Central memory CD4-positive, alpha-beta T cell (primary cell): ENCODE measurements around the gene HPN.
"Not testable (repeated sequence)": the region's sequence is repeated elsewhere in the genome, so short reads cannot be mapped to it uniquely, and the experiment has no call there.

ENCODE experiments used
- DNase-seq: peaks from one replicate; pipeline ENCODE4 v3.0.0; 2022

HPN gene

DNA sequence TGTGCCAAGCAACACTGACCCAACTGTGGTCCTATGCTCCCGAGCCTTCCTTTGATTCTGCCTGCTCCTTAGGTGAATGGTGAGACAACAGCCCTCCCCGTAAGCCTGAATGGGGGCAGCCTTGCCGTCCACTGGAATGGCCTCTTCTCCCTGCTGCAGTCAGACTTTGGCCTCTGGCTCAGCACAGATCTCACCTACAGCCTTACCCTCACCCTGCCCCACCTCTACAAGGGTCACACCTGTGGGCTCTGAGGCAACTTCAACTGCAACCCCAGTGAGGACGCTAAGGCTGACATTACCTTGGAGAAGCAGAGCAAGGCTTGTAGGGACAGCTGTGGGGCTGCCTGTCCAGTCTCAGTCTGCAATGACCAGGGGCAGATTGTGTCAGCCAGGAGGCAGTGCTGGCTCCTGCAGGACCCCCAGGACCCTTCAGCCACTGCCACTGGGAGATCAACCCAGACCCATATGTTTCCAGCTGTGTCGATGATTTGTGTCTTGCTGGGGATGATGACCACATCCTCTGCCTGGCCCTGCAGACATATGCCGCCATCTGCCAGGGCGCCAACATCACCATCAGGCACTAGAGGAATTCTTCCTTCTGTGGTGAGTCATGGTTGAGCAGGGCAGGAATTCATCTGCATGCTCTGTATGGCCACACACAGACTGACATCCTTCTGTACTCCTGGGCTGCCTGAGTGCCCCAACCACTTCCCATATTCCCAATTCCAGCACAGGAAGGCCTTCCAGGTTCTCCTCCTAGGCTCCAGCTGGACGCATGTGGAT lies 46.8 kb downstream of the HPN start:
- no peak for DNase-seq

DNA sequence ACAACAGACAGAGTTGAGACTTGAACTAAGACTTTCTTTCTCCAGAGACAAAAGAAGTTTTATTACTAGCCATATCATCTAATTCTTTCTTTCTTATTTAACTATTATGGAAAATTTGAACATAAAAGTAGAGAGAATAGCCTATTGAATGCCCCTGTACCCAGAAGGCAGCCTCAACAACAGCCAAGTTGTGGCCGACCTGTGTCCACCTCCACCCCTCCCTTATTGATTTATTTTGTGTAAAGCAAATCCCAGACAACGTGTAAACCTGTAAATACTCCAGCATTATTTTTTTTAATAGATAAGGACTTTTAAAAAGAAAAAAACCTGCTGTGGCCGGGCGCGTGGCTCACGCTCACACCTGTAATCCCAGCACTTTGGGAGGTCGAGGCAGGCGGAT lies 48.0 kb downstream of the HPN start:
- DNase-seq, result no peak

DNA sequence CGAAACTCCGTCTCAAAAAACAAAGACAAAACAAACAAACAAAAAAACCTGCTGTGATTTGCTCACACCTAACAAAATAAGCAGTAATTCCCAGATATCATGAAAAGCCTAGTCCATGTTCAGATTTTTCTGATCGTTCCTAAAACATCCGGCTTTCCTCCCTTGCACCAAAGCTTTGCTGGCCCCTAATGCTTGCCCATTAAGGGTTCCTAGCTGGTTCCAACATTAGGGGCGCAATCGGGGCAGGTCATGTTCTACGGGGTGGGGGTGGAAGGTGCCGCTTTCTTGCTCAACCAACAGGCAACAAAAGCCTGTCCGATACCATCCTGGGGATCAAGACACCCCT lies 48.6 kb downstream of the HPN start:
- DNase-seq, result no peak

DNA sequence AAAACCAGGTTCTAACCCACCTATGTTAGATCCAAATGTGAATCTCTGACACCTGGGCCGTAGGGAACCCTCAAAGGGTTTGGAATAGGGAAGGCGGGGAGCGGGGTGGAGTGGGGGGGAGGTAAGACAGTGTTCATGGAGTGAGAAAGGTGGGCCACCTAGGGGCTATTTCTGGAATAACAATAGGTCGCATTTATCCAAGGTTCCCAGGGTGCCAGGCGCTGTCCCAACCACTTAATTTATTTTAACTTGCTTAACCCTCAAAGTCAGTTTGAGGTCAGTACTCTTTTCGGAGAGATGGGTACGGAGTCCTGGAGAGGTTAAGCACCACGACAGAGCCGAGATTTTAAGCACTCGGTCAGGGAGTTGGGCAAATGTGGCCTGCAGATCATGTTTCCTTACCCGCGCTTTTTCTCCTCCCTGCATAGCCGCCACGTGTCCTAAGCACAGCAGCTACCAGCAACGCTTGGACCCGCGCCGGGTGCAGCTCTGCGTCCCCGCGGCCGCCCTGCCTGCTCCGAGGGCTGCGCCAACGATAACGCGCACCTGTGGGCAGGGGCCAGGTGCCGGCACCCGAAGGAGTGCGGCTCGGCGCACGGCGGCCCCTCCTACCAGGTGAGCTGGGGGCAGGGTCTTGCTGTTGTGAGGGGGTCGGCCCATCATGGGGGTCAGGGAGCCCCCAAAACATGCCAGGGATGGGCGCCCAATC lies 49.1 kb downstream of the HPN start:
- DNase-seq, result peak; percentile 28

DNA sequence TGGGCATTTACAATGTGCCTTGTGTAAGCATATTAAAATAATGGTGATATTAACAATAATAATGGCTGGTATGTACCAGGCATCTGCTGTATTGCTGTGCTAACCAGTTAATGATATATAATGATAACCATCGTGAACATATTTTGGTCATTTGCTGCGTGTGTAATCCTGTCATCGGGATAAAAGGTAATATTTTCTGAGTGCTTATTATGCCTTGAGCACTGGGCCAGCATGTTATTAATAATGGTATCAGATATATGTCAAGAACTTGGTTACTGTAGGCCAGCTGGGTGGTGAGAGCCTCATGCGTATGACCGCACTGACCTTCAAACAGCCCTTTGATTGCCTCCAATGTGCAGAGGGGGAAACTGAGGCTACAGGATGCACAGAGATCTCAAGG lies 51.9 kb downstream of the HPN start:
- DNase-seq, result no peak

DNA sequence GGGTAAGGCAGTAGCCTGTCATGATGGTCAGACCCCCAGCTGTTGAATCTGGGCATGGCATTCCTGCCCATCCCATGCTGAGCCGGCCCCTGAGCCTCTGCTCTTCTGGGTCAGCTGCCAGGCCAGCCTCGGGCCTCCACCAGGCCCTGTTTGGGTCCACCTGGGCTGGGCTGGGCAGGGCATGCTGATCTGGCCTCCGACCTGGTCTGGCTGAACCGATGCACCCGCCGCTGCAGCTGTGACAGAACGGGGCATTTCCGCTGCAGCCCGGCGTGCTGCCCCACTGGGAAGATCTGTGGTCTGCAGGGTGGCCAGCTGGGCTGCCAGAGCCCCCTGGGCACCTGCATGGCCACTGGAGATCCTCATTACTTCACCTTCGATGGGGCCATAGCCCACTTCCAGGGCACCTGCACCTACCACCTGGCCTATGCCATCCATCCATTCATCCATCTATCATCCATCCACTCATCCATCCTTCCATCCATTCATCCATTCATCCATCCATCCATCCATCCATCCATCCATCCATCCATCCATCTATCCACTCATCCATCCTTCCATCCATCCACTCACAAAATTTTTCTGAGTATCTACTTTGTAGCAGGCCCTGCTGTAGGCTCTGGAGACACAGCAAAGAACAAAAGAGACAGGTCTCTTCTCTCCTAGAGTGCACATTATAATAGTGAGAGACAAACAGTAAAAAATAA lies 52.6 kb downstream of the HPN start:
- no peak for DNase-seq

DNA sequence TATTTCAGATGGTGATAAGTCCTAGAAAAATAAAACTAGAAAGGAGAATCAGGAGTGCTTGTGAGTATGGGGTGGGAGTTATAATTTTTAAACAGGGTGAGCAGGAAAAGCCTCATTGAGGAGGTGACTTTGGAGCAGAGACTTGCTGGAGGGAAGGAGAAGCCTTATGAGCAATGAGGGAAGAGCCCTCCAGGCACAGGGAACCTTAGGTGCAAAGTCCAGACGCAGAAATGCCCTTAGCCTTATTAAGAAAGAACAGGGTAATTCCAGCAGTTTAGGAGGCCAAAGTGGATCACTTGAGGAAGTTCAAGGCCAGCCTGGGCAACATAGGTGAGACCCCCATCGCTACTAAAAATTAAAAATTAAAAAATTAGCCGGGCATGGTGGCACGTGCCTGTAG lies 53.1 kb downstream of the HPN start:
- no peak for DNase-seq

DNA sequence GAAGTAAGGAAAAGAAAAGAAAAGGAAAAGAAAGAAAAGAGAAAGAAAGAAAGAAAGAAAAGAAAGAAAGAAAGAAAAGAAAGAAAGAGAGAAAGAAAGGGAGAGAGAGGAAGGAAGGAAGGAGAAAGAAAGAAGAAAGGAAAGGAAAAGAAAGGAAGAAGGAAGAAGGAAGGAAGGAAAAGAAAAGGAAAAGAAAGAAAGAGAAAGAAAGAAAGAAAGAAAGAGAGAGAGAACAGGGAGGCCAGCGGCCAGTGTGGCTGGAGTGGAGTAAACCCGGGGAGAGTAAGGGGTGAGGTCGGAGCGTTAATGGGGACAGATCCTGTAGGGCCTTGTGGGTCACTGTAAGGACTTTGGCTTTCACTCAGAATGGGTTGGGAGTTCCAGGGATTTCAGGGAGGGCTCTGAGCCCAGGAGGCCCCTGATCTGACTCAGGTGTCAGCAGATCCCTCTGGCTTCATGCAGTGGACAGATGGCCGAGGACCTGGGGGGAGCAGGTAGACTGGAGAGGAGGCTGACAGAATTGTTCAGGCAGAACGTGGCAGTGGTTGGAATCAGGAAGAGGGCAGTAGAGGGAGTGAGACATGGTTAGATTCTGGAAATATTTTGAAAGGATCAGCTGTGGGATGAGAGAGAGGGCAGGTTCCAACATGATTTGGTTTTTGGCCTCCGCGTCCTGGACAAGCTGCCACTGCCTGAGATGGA lies 54.3 kb downstream of the HPN start:
- DNase-seq, result no peak

DNA sequence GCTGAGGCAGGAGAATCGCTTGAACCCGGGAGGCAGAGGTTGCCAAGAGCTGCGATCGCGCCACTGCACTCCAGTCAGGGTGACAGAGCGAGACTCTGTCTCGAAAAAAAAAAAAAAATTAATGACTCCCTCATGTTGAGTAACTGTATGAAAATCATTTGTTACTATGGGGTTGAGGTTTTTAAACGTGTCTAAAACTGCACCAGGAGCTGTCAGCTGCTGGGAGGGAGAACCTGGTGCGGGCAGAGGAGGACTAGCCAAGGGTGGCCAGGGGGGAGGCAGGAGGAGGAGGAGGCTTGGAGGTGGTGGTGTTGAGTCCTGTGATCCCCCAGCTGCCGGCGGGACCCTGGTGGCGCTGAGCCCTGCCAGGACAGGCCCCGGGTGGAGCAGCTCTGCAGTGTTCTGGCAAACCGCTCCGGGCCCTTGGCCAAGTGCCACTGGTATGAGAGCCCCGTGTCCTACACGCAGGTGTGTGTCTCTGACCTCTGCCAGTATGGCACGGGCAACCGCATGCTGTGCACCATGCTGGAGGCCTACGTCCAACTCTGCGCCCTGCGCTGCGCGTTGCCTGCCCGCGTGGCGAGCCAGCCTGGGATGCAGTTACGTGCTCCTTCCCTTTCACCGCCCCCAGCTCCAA lies 57.0 kb downstream of the HPN start:
- no peak for DNase-seq

DNA sequence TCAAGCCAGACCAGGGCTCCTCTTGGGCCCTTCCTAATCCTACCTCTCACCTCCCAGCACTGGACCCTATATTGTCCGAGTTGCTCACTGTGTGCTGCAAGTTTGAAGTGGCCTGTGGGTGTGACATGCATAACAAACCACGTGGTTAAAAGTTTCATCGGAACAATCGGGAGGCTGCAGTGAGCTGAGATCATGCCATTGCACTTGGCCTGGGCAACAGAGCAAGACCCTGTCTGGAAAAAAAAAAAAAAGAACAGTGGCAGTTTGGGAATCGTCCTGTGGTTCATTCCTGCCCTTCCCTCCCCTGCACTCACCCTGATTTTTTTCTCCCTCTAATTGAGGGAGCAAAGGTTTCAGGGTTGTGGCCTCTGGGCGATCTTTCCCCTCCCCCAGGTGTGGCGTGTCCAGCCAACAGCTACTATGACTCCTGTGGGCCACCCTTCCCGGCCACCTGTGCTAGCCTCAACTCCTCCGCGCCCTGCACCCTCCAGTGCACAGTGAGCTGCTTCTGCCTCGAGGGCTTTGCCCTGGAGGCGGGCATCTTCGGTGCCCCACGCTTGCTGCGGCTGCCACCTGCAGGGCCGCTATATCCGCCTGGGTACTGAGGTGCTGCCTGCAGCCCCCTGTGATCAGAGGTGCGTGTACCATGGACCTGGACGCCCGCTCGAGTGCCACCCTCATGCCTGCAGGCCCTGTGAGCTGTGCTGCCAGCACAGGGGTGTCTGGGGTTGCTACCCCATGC lies 57.8 kb downstream of the HPN start:
- DNase-seq, result no peak

DNA sequence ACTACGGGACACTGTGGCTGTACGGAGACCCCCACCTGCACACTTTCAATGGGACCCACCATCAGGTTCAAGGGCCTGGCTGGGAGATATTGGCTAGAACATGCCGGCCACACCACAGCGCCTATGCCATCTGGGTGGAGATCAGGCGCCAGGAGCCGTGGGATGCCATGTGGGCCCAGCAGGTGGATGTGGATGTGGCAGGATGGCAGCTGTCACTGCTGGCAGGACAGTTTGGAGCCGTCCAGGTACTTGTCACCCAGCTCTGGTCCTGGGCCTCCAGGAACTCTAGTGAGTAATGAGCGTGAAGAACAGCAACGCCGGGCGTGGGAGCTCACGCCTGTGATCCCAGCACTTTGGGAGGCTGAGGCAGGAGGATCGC lies 58.4 kb downstream of the HPN start:
- no peak for DNase-seq

DNA sequence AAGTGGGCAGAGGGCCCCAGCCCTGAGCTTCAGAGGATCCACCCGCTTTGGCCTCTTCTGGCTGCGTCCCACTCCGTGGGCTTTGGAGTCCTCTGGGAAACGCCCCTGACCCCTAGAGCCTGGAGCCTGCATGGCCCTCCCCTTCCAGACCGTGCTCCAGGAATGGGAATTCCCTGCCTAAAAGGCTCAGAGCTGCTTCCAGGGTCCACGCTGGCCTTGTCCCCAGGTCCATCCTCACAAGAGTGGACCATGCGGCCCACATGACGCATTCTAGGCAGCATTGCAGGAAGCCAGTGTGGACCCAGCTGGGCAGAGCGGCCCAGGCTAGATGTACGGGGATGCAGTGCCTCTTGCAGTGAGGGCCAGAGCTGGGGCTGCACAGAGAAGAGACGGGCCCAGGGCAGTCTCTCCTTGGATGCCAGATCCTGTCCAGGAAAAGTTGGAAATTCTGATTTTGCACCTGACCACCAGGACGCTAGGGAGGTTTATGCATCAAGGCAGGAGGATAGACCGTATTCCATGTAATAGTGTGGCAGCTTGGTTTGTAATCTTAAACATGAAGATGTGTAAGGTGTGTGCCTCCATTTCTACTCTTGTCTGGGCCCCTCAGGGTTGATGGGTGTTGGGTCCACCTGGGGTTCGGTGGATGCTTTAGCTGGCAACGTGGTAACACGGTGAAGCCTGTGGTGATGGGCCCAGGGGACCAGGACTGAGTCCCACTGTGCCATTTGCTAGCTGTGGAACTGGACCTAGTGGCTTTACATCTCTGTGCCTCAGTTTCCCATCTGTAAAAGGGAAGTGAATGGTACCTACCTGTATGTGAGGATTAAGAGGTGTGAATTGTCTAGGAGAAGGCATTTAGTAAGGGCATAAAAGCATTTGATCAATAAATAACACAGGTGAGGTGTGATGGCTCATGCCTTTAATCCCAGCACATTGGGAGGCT lies 59.3 kb downstream of the HPN start:
- DNase-seq, result no peak

DNA sequence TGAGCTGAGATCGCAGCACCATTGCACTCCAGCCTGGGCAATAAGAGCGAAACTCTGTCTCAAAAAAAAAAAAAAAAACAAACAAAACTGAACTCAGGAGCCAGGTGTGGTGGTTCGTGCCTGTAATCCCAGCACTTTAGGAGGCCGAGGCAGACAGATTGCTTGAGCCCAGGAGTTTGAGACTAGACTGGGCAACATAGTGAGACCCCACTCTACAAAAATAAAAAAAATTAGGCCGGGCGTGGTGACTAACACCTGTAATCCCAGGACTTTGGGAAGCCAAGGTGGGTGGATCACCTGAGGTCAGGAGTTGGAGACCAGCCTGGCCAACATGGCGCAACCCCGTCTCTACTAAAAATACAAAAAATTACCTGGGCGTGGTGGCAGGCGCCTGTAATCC lies 60.4 kb downstream of the HPN start:
- DNase-seq, result not testable (repeated sequence)

DNA sequence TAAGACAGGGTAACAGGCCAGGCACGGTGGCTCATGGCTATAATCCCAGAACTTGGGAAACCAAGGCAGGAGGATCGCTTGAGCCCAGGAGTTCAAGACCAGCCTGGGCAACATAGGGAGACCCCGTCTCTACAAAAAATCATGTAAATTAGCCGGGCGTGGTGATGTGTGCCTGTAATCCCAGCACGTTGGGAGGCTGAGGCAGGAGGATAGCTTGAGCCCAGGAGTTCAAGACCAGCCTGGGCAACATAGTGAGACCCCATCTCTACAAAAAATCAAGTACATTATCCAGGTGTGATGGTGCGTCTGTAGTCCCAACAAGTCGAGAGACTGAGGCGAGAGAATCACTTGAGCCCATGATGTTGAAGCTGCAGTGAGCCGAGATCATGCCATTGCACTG lies 62.1 kb downstream of the HPN start:
- DNase-seq, result not testable (repeated sequence)

DNA sequence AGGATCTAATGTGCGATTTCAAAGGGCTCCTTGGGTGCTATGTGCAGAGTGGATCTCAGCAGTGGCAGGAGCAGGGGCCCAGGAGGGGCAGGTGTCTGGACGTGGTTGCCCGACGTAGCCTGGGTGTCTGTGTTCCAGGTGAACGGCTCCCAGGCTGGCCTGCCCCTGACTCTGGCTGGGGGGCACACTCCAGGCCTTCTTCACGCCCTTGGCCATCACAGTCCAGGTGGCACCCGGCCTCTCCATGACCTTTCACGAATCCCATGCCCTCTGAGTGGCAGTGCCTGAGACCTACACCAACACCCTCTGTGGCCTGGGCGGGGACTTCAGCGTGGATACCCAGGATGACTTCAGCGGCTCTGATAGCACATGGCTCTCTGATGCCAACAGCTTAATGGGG lies 62.8 kb downstream of the HPN start:
- no peak for DNase-seq

DNA sequence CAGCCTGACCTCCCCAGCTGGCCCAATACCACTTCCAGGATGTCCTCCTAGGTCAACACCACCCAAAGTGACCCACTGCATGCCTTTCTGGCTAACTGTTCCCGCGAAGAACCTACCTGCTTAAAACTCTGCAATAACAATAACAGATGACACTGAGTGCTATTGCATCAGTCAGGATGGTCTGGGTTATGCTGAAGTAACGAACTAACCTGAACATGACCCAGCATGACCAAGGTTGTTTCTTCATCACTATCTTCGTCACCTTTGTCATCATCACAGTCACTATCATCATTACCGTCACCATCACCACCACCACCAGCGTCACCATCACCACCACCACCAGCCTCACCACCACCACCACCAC lies 63.5 kb downstream of the HPN start:
- no peak for DNase-seq

DNA sequence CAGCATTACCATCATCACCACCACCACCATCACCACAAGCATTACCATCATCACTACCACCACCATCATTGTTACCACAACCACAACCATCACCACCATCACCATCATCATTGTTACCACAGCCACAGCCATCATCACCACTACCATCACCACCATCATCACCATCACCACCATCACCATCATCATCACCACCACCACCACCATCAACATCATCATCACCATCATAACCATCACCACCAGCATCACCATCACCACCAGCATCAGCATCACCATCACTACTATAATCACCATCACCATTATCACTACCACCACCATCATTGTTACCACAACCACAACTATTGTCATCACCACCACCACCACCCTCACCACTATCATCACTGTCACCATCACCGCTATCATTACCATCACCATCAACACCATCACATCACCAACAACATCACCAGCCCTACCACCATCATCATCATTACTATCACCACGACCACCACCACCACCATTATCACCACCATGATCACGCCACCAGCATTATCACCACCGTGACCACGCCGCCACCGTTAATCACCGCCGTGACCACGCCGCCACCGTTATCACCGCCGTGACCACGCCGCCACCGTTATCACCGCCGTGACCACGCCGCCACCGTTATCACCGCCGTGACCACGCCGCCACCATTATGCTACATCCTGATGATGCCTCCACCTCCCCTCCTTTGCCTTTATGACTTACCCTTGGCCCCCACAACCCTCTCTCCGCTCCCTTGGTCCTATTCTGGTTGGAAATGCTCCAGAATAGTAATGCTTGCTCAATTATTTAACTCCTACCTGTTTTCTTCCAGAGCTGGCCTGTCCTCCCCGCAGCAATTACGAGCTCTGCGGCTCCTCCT lies 64.1 kb downstream of the HPN start:
- DNase-seq, result no peak

DNA sequence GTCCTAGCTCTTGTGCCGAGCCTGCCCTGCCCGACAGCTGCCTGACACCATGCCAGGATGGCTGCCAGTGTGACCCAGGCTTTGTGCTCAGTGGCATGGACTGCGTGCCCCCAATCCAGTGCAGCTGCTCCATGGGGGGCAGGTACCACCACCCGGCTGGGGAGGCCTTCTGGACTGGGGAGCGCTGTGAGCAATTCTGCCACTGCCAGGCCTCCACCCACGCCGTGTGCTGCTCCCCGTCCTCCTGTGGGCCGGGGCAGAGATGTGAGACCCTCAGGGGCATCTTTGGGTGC lies 64.7 kb downstream of the HPN start:
- no peak for DNase-seq

DNA sequence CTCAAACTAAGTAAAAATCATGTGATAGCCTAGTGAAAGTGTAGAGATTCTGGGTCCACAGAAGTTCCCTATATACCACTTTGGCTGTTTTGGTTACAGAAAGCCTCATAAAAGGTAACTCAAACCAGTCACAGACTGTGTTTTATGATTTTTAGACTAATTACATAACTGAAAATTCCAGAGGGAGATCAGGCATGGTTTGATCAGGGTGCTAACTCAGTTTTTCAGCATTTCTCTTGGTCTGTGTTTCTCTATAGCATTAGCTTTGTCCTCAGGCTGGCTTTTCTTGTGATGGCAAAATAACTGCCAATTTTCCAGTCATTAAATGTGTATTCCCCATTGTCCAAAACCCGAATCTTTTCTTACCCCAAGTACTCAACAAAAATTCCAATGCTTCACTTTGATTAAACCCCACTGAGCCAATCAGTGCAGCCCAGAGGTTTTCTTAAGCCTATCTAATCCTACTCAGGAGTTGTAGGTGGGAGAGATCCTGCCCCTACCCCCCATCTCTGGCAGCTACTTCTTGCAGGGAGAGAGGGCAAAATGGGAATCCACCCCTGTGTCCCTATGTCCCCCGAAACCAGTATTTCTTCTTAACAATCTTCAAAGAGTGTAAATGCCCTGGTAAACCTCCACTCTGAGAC lies 65.5 kb downstream of the HPN start:
- no peak for DNase-seq

DNA sequence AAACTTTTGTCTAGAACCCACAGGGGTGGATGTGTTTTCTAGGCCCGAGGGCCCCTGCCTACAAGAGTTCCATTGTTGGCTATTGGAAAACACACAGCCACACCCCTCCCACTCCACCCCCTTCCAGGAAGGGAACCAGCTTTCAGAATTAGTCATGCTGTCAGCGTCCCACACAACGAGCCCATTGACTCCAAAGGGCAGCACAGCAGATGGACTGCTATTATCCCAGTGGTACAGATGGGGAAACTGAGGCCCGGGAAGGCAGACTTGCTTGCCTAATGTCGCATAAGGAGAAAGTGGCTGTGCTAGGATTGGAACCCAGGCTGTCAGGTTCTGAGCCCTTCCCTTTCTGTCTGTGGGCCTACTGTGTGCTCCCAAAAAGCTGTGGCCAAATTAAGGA lies 66.0 kb downstream of the HPN start:
- DNase-seq, result no peak
